CD4-positive, alpha-beta memory T cell (primary cell): ENCODE measurements around the gene VPREB3. TPM values are rescaled to one million over a fixed set of nuclear protein-coding genes. Genes with fewer than 3 reads are reported as not detected.

ENCODE experiments used
- CTCF ChIA-PET: fragments of 350-600 bp; sonication (Branson Sonifier 250); formaldehyde crosslinking; loops from one replicate; lab custom pipeline; 2021; ENCODE audit warnings: inconsistent platforms; ENCODE audit not compliant: partially characterized antibody; lab: Charles Lee
- POLR2A ChIA-PET: fragments of 350-600 bp; sonication (Branson Sonifier 250); formaldehyde crosslinking; loops from one replicate; lab custom pipeline; 2021; ENCODE audit not compliant: partially characterized antibody; lab: Charles Lee
- DNase-seq, 5 donors: peaks; one replicate each; pipeline versions ENCODE4 v3.0.0 to v3.0.0-alpha.2; 2020 to 2022; ENCODE audit warnings: mixed read lengths in 1 of 5
- H3K27ac ChIP-seq: one replicate; pipeline ENCODE4 v1.7.0; 2013; ENCODE audit warnings: low read depth, low read length
- H3K27me3 ChIP-seq: 2 replicates; pipeline ENCODE4 v1.7.0; 2013; ENCODE audit warnings: mild to moderate bottlenecking, low read length, moderate library complexity; ENCODE audit not compliant: insufficient read depth
- H3K36me3 ChIP-seq: 2 replicates; pipeline ENCODE4 v1.7.0; 2013; ENCODE audit warnings: mild to moderate bottlenecking, low read length, moderate library complexity; ENCODE audit not compliant: insufficient read depth
- H3K4me1 ChIP-seq: 2 replicates; pipeline ENCODE4 v1.7.0; 2013; ENCODE audit warnings: mild to moderate bottlenecking, low read length, moderate library complexity; ENCODE audit not compliant: insufficient read depth
- H3K4me3 ChIP-seq, 2 donors: one replicate each; pipeline ENCODE4 v1.7.0; 2013; ENCODE audit warnings: low read length in 2 of 2, mild to moderate bottlenecking in 1 of 2
- H3K9me3 ChIP-seq, 2 donors: one replicate each; pipeline ENCODE4 v1.7.0; 2013; ENCODE audit warnings: low read length in 2 of 2, control low read depth in 1 of 2; ENCODE audit not compliant: control insufficient read depth in 1 of 2
- H3K27ac Mint-ChIP-seq, 7 donors: one replicate each; pipeline ENCODE4 v1.8.0; 2020 to 2021; ENCODE audit warnings: mixed read lengths in 7 of 7, mild to moderate bottlenecking in 6 of 7, inconsistent platforms in 3 of 7, moderate library complexity in 3 of 7
- H3K27me3 Mint-ChIP-seq, 2 donors: one replicate each; pipeline ENCODE4 v1.8.0; 2020 to 2021; ENCODE audit warnings: mixed read lengths in 2 of 2
- H3K36me3 Mint-ChIP-seq, 2 donors: one replicate each; pipeline ENCODE4 v1.8.0; 2020 to 2021; ENCODE audit warnings: mixed read lengths in 2 of 2, inconsistent platforms in 1 of 2, mild to moderate bottlenecking in 1 of 2
- H3K4me1 Mint-ChIP-seq, 4 donors: one replicate each; pipeline ENCODE4 v1.8.0; 2020 to 2021; ENCODE audit warnings: mixed read lengths in 4 of 4, mild to moderate bottlenecking in 1 of 4
- H3K4me3 Mint-ChIP-seq, 8 donors: one replicate each; pipeline ENCODE4 v1.8.0; 2020 to 2021; ENCODE audit warnings: mixed read lengths in 8 of 8, mild to moderate bottlenecking in 7 of 8, moderate library complexity in 6 of 8, inconsistent platforms in 3 of 8
- H3K9me3 Mint-ChIP-seq, 8 donors: one replicate each; pipeline ENCODE4 v1.8.0; 2020 to 2021; ENCODE audit warnings: mixed read lengths in 8 of 8, mild to moderate bottlenecking in 5 of 8, inconsistent platforms in 3 of 8, moderate library complexity in 1 of 8
- intact Hi-C: fragments of 100-400 bp; cut with micrococcal nuclease; formaldehyde crosslinking; loops from one replicate; pipeline ENCODE4 v1.15.1; 2023
- polyA plus RNA-seq, 2 donors: library from polyadenylated mRNA; unstranded; fragments of 300-500 nt; fragmentation: Illumina TruSeq; gene quantifications; one replicate each; pipeline ENCODE4 v1.2.3, GENCODE V29; 2021
- total RNA-seq, 2 experiments: library from RNA; stranded (reverse); gene quantifications; one replicate each; pipeline ENCODE4 v1.2.3, GENCODE V29; 2021

The VPREB3 gene
- total and polyA plus RNA-seq, 4 experiments from 2014 or later: 1.2 to 5.5 TPM; not detected in 2

GRCh38 chr22:23772649-23773473 lies 18.6 kb upstream of the VPREB3 start, which contains the start of gene MMP11:
TSS of gene MMP11 (plus strand) at chr22:23772849. CDS start at chr22:23772871, 22 bp downstream.
- Histone ChIP-seq H3K27ac (no peak within 1 kb of the TSS), H3K36me3 (no peaks in the 10 kb centered on the region), H3K9me3 (no peaks in the 10 kb centered on the region), H3K4me3 (peak within 1 kb of the TSS in 1 of 2 donors; percentile 34), H3K4me1 (peaks cover 21% of the 10 kb centered on the region), H3K27me3 (no peaks in the 10 kb centered on the region)
- Mint-ChIP-seq H3K27ac (peak within 1 kb of the TSS in 4 of 7 donors; percentile 5 to 72 (median 58)), H3K4me1 (peaks cover 8 to 24% (median 12%) of the 10 kb centered on the region in 4 donors), H3K9me3 (no peaks in the 10 kb centered on the region), H3K27me3 (peaks cover 0 to 1% of the 10 kb centered on the region in 2 donors), H3K4me3 (peak within 1 kb of the TSS; percentile 47 to 77 (median 68)), H3K36me3 (no peaks in the 10 kb centered on the region)
- DNase-seq: peak; percentile 29 to 56 (median 39)
- ChIA-PET CTCF (no interaction called here), POLR2A (interaction anchor here (0.6 to 2.4 kb wide), 3 partner anchors 9 to 84 kb away, joined by 3 to 7 read pairs (median 4); partner anchors contain the start of genes SLC2A11 and SMARCB1)
- intact Hi-C loops: loop anchor here (1.0 to 2.0 kb wide), 3 partner anchors 14 to 66 kb away; partner anchors contain the start of genes DERL3 and ZNF70

GRCh38 chr22:23772315-23772648 lies 18.1 kb upstream of the VPREB3 start:
- peaks cover 8 to 24% (median 12%) of the 10 kb centered on the region in 4 donors for H3K4me1 Mint-ChIP-seq
- POLR2A ChIA-PET: interaction anchor here (0.6 to 0.9 kb wide), 2 partner anchors 9 to 85 kb away, joined by 3 to 4 read pairs; partner anchors contain the start of gene SLC2A11
- H3K27me3 Mint-ChIP-seq: peaks cover 0 to 1% of the 10 kb centered on the region in 2 donors
- Histone ChIP-seq H3K27me3 (no peaks in the 10 kb centered on the region), H3K36me3 (no peaks in the 10 kb centered on the region), H3K4me3 (peak overlapping the region in 1 of 2 donors; percentile 34), H3K27ac (no peak overlapping the region), H3K9me3 (no peaks in the 10 kb centered on the region), H3K4me1 (peaks cover 21% of the 10 kb centered on the region)
- DNase-seq: no peak
- intact Hi-C loops: loop anchor here (1.0 to 2.0 kb wide), 3 partner anchors 15 to 67 kb away; partner anchors contain the start of genes DERL3 and ZNF70
- CTCF ChIA-PET: interaction anchor here (2.3 kb wide), 1 partner anchor 15 kb away, joined by 6 read pairs; the partner anchor contains the start of gene SMARCB1
- no peaks in the 10 kb centered on the region for H3K36me3 Mint-ChIP-seq
- H3K9me3 Mint-ChIP-seq: no peaks in the 10 kb centered on the region
- peak overlapping the region in 1 of 7 donors; percentile 68 for H3K27ac Mint-ChIP-seq
- H3K4me3 Mint-ChIP-seq: peak overlapping the region in 7 of 8 donors; percentile 35 to 74 (median 65)

- ChIA-PET CTCF (interaction anchor here (2.0 to 2.1 kb wide), 2 partner anchors 81 to 88 kb away, joined by 5 to 9 read pairs; partner anchors contain the start of gene SLC2A11), POLR2A (interaction anchor here (1.4 to 2.3 kb wide), 2 partner anchors 17 to 19 kb away, joined by 4 to 12 read pairs; partner anchors contain the start of genes SMARCB1 and ZNF70)
- intact Hi-C loops: loop anchor here (5.0 kb wide), 1 partner anchor 72 kb away; no protein-coding TSS in a partner anchor
- Mint-ChIP-seq H3K27me3 (peaks cover 0 to 1% of the 10 kb centered on the region in 2 donors), H3K27ac (no peak overlapping the region), H3K9me3 (no peaks in the 10 kb centered on the region), H3K36me3 (no peaks in the 10 kb centered on the region), H3K4me3 (peak overlapping the region in 6 of 8 donors; percentile 31 to 52 (median 46)), H3K4me1 (peaks cover 8 to 36% (median 27%) of the 10 kb centered on the region in 4 donors)
- DNase-seq: no peak
- peaks cover 33% of the 10 kb centered on the region for H3K4me1 ChIP-seq
- no peaks in the 10 kb centered on the region for H3K27me3 ChIP-seq
- H3K36me3 ChIP-seq: peaks cover 7% of the 10 kb centered on the region
- H3K4me3 ChIP-seq: no peak overlapping the region
- no peaks in the 10 kb centered on the region for H3K9me3 ChIP-seq
- no peak overlapping the region for H3K27ac ChIP-seq
Observed at GRCh38 chr22:23769321-23769965, 15.2 kb upstream of the VPREB3 start.

- no peaks in the 10 kb centered on the region for H3K27me3 Mint-ChIP-seq
- Histone ChIP-seq H3K36me3 (peaks cover 7% of the 10 kb centered on the region), H3K9me3 (no peaks in the 10 kb centered on the region), H3K27me3 (no peaks in the 10 kb centered on the region), H3K4me3 (peak within 1 kb of the TSS; percentile 65 to 82), H3K4me1 (peaks cover 44% of the 10 kb centered on the region), H3K27ac (peak within 1 kb of the TSS; percentile 63)
- H3K36me3 Mint-ChIP-seq: no peaks in the 10 kb centered on the region
- intact Hi-C loops: loop anchor here (1.0 to 5.0 kb wide), 2 partner anchors 17 to 71 kb away; partner anchors contain the start of gene ZNF70
- POLR2A ChIA-PET: interaction anchor here (1.0 to 1.7 kb wide), 7 partner anchors 10 to 127 kb away, joined by 3 to 9 read pairs (median 3); partner anchors contain the start of genes MIF, SLC2A11 and ZNF70
- peak within 1 kb of the TSS in 6 of 7 donors; percentile 9 to 88 (median 49) for H3K27ac Mint-ChIP-seq
- H3K9me3 Mint-ChIP-seq: no peaks in the 10 kb centered on the region
- H3K4me3 Mint-ChIP-seq: peak within 1 kb of the TSS; percentile 77 to 90 (median 84)
- H3K4me1 Mint-ChIP-seq: peaks cover 7 to 45% (median 28%) of the 10 kb centered on the region in 4 donors
- CTCF ChIA-PET: interaction anchor here (2.1 kb wide), 1 partner anchor 89 kb away, joined by 9 read pairs; the partner anchor contains the start of gene SLC2A11
- peak; percentile 70 to 76 (median 73) for DNase-seq
Observed at GRCh38 chr22:23767673-23768548, 13.7 kb upstream of the VPREB3 start, which contains the start of gene CHCHD10. TSS of gene CHCHD10 (minus strand) at chr22:23767972. CDS start at chr22:23767874, 98 bp downstream.

- intact Hi-C loops: loop anchor here (1.0 to 5.0 kb wide), 2 partner anchors 16 to 70 kb away; partner anchors contain the start of gene ZNF70
- Mint-ChIP-seq H3K4me3 (peak overlapping the region; percentile 64 to 87 (median 73)), H3K27me3 (no peaks in the 10 kb centered on the region), H3K27ac (peak overlapping the region in 1 of 7 donors; percentile 9), H3K36me3 (no peaks in the 10 kb centered on the region), H3K4me1 (peaks cover 12 to 49% (median 32%) of the 10 kb centered on the region in 4 donors), H3K9me3 (no peaks in the 10 kb centered on the region)
- H3K27me3 ChIP-seq: no peaks in the 10 kb centered on the region
- H3K36me3 ChIP-seq: peaks cover 7% of the 10 kb centered on the region
- POLR2A ChIA-PET: interaction anchor here (1.0 to 1.7 kb wide), 5 partner anchors 10 to 127 kb away, joined by 3 to 9 read pairs (median 3); partner anchors contain the start of genes MIF and ZNF70
- H3K4me3 ChIP-seq: peak overlapping the region; percentile 65 to 82
- peak overlapping the region; percentile 63 for H3K27ac ChIP-seq
- CTCF ChIA-PET: no interaction called here
- H3K9me3 ChIP-seq: no peaks in the 10 kb centered on the region
- no peak for DNase-seq
- peaks cover 46% of the 10 kb centered on the region for H3K4me1 ChIP-seq
Observed at GRCh38 chr22:23767303-23767672, 13.1 kb upstream of the VPREB3 start.
